Testis (tissue), 3 donors: Measurements from ENCODE around the gene EIF2A. TPM values are rescaled to one million over a fixed set of nuclear protein-coding genes. Genes with fewer than 3 reads are reported as not detected.

Source experiments
- DNase-seq: peaks from one replicate; pipeline ENCODE4 v3.0.0-alpha.2; 2019
- H3K27ac ChIP-seq, 2 donors: fragments of 200-600 bp; sonication (generic); one replicate each; pipeline ENCODE4 v1.5.1; 2019
- H3K27me3 ChIP-seq: fragments of 200-600 bp; sonication (generic); one replicate; pipeline ENCODE4 v1.5.1; 2019
- H3K36me3 ChIP-seq: fragments of 200-600 bp; sonication (generic); one replicate; pipeline ENCODE4 v1.5.1; 2017; ENCODE audit warnings: low read depth; ENCODE audit errors: missing control alignments
- H3K4me1 ChIP-seq: fragments of 200-600 bp; sonication (generic); one replicate; pipeline ENCODE4 v1.5.1; 2019
- H3K4me3 ChIP-seq, 2 donors: fragments of 200-600 bp; sonication (generic); one replicate each; pipeline ENCODE4 v1.5.1; 2017 to 2019
- H3K9me3 ChIP-seq: fragments of 200-600 bp; sonication (generic); one replicate; pipeline ENCODE4 v1.5.1; 2017
- CTCF ChIP-seq, 3 experiments: fragments of 450-650 bp in 2 of 3; fragments of 200-600 bp in 1 of 3; sonication (generic) in 1 of 3; IDR thresholded peaks; one replicate each; pipeline ENCODE4 v1.5.1; 2016 to 2019; ENCODE audit warnings: antibody characterized with exemption in 3 of 3, mild to moderate bottlenecking in 2 of 3, moderate library complexity in 1 of 3
- POLR2A ChIP-seq: fragments of 450-650 bp; IDR thresholded peaks from one replicate; pipeline ENCODE4 v1.6.1; 2017; ENCODE audit warnings: antibody characterized with exemption, mild to moderate bottlenecking, moderate library complexity
- WGBS, 2 donors: methylation state at CpG; one replicate each; pipeline ENCODE4 v1.1.5; 2018; 5-methylcytosine and 5-hydroxymethylcytosine counted together
- intact Hi-C: fragments of 100-400 bp; cut with DNase I; formaldehyde crosslinking; loops from one replicate; pipeline ENCODE4 v1.15.1; 2023; ENCODE audit warnings: low total_unique reads
- polyA plus RNA-seq: library from polyadenylated mRNA; stranded (reverse); fragments of 350-450 nt; fragmentation: Illumina TruSeq; extraction: RNeasy Lipid Tissue Mini Kit (QIAGEN cat#74804); gene quantifications from one replicate; pipeline ENCODE4 v1.2.3, GENCODE V29; 2014; ENCODE audit warnings: low read depth, low replicate concordance; ENCODE audit not compliant: insufficient read depth
- total RNA-seq, 2 donors: library from RNA; depleted of rRNA; stranded (reverse); fragments of >200 nt; gene quantifications; one replicate each; pipeline ENCODE4 v1.2.3, GENCODE V29; 2016

Gene EIF2A
- total and polyA plus RNA-seq, 3 donors from 2014 or later, result 32.1 to 83.2 (median 70.8) TPM

GRCh38 chr3:150627557-150627956 lies 81.0 kb downstream of the EIF2A start:
- WGBS, 2 donors, result 52 to 59% methylated on average over 2 of the region's 2 CpGs
- Histone ChIP-seq H3K9me3 (no peaks in the 10 kb centered on the region), H3K4me3 (no peak overlapping the region), H3K4me1 (no peaks in the 10 kb centered on the region), H3K27ac (no peak overlapping the region), H3K27me3 (no peaks in the 10 kb centered on the region), H3K36me3 (no peaks in the 10 kb centered on the region)
- no peak for DNase-seq
- TF ChIP-seq CTCF (IDR thresholded peaks at IDR 0.05) (no peak), POLR2A (no peak)
- intact Hi-C loops, result no loop called here

- DNase-seq, result no peak
- no peaks in the 10 kb centered on the region for H3K27me3 ChIP-seq
- no peaks in the 10 kb centered on the region for H3K9me3 ChIP-seq
- H3K4me1 ChIP-seq, result no peaks in the 10 kb centered on the region
- intact Hi-C loops, result no loop called here
- H3K36me3 ChIP-seq, result no peaks in the 10 kb centered on the region
- no peak overlapping the region for H3K27ac ChIP-seq
- no peak overlapping the region for H3K4me3 ChIP-seq
- WGBS, 2 donors, result 85 to 89% methylated on average over 7 of the region's 7 CpGs
- no peak for TF ChIP-seq CTCF (IDR thresholded peaks at IDR 0.05)
- TF ChIP-seq POLR2A, result no peak
These were observed 85.1 kb downstream of the EIF2A start for GRCh38 chr3:150631515-150632221.

- no peaks in the 10 kb centered on the region for H3K4me1 ChIP-seq
- no peaks in the 10 kb centered on the region for H3K27me3 ChIP-seq
- peak overlapping the region in 1 of 2 donors; percentile 8 for H3K27ac ChIP-seq
- no peak overlapping the region for H3K4me3 ChIP-seq
- H3K9me3 ChIP-seq, result no peaks in the 10 kb centered on the region
- no peak for DNase-seq
- 59 to 62% methylated on average over 6 of the region's 6 CpGs for WGBS, 2 donors
- intact Hi-C loops, result no loop called here
- no peaks in the 10 kb centered on the region for H3K36me3 ChIP-seq
- TF ChIP-seq CTCF (IDR thresholded peaks at IDR 0.05) (no peak), POLR2A (no peak)
These were observed 88.5 kb downstream of the EIF2A start for GRCh38 chr3:150635076-150635475.

- no peaks in the 10 kb centered on the region for H3K9me3 ChIP-seq
- no peak for DNase-seq
- intact Hi-C loops, result no loop called here
- H3K27ac ChIP-seq, result peak overlapping the region in 1 of 2 donors; percentile 8
- H3K4me1 ChIP-seq, result no peaks in the 10 kb centered on the region
- no peaks in the 10 kb centered on the region for H3K27me3 ChIP-seq
- TF ChIP-seq POLR2A, result no peak
- no peak for TF ChIP-seq CTCF (IDR thresholded peaks at IDR 0.05)
- 40 to 95% methylated on average over 1 of the region's 1 CpG for WGBS, 2 donors
- H3K4me3 ChIP-seq, result no peak overlapping the region
- H3K36me3 ChIP-seq, result no peaks in the 10 kb centered on the region
These were observed 88.9 kb downstream of the EIF2A start for GRCh38 chr3:150635526-150635925.

Other genes starting within 250 kb of the EIF2A start
- 10 to 100 TPM; 37.7 to 43.7 TPM for gene TSC22D2, start 138.5 kb upstream of the EIF2A start, total RNA-seq
- 47.0 TPM for gene TSC22D2, start 138.5 kb upstream of the EIF2A start, polyA plus RNA-seq
- gene SERP1, start 291 bp upstream of the EIF2A start, total RNA-seq, result 100 to 1,000 TPM; 206 to 219 TPM
- gene SERP1, start 291 bp upstream of the EIF2A start, polyA plus RNA-seq, result 71.6 TPM
- 100 to 1,000 TPM; 135 to 190 TPM for gene SELENOT, start 56.5 kb downstream of the EIF2A start, total RNA-seq
- 118 TPM for gene SELENOT, start 56.5 kb downstream of the EIF2A start, polyA plus RNA-seq
- 10 to 100 TPM in 1 of 2 donors, 1 to 10 TPM in 1; 9.7 to 24.0 TPM for gene ERICH6, start 157.1 kb downstream of the EIF2A start, total RNA-seq
- 52.5 TPM for gene ERICH6, start 157.1 kb downstream of the EIF2A start, polyA plus RNA-seq
- gene SIAH2, start 216.4 kb downstream of the EIF2A start, total RNA-seq, result 10 to 100 TPM; 37.5 to 46.1 TPM
- 17.5 TPM for gene SIAH2, start 216.4 kb downstream of the EIF2A start, polyA plus RNA-seq